GM20431 (cell line): ENCODE data around the gene PCDHGA6.
"Not testable (repeated sequence)": the region's sequence is repeated elsewhere in the genome, so short reads cannot be mapped to it uniquely, and the experiment has no call there.

Source experiments
- in situ Hi-C: fragments of 300-500 bp; cut with MseI, MboI; formaldehyde crosslinking; loops from one replicate; pipeline ENCODE4 v1.15.0; 2020; ENCODE audit warnings: low sequenced_read_pairs; ENCODE audit not compliant: unreplicated experiment

The PCDHGA6 gene

DNA sequence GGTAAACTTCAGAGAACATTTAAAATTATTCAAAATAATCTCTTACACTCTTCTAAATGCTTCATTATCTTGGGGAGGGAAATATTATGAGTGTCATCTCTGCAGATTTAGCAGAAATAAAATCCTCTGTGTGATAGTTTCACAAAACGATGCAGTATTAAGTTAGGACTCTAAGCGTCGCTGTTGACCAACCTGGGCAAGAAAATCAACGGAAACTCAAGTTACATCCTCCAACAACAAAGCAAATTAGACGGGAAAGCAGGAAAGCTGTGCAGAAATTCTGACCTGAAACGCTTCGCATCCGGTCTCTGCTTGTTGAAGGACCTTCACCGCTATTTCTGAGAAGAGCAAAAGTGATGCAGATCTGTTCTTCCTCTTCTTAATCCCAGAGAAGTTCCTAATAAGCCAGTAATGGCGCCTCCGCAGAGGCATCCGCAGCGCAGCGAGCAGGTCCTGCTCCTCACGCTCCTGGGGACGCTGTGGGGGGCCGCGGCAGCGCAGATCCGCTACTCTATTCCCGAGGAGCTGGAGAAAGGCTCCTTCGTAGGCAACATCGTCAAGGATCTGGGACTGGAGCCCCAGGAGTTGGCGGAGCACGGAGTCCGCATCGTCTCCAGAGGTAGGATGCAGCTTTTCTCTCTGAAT is at the start of gene PCDHGA6:
TSS of gene PCDHGA6 (plus strand) at position 219 of the 645 bp plus-strand sequence. CDS start at position 412, 193 bp downstream.
- in situ Hi-C loops = no loop called here

DNA sequence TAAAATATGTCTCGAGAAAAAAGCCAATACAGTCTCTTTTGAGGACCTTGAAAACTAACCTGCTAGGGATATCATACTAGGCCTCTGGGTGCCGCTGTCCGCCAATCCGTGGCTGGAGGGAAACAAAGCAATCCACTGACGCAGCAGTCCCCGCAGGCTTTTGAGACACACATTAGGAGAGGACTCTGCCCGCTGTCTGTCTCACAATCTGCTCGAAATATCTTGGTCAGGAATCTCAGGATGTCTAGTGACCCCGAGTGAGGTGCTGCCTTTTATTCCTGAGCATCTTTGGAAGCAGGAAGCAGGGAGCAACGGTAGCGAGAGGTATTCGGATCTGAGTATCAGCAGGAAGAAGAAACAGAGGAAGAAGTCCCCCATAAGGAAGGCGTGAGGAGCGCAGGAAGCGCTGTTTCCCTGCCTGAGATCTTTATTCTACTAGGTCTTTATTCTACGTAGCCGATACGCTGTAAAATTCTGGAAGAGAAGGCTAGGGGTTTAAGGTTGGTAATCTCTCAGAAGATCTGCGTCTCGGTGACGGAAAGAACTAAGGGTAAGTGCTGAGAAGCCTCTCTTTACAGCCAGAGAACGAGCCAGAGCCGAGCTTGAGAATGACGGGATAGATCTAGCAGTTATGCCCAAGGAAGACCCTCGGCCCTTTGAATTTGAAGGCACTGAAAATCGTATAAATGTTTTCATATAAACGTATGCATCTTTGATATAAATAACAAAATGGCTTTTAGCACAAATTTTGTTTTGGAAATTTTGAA is 47.4 kb upstream of the PCDHGA6 start:
- in situ Hi-C loops = no loop called here

DNA sequence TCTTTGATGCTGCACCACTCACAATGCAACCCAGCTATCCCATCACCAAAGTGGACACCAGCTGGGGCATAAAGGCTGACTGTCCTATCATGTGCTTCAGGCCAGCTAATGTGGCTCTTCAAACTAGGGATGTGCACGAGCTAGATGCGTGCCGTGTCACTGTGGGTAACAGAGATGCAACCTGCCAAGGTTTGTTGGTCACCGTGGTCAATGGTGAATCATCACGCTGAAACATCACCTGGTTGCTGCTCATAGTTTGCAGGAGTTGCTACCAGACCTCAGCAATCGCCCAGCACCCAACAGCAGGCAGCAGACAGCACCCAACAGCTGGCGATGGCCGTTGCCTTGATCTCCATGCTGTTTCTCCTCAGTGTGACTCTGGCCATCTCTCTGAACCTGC is 45.5 kb upstream of the PCDHGA6 start:
- in situ Hi-C loops = no loop called here

DNA sequence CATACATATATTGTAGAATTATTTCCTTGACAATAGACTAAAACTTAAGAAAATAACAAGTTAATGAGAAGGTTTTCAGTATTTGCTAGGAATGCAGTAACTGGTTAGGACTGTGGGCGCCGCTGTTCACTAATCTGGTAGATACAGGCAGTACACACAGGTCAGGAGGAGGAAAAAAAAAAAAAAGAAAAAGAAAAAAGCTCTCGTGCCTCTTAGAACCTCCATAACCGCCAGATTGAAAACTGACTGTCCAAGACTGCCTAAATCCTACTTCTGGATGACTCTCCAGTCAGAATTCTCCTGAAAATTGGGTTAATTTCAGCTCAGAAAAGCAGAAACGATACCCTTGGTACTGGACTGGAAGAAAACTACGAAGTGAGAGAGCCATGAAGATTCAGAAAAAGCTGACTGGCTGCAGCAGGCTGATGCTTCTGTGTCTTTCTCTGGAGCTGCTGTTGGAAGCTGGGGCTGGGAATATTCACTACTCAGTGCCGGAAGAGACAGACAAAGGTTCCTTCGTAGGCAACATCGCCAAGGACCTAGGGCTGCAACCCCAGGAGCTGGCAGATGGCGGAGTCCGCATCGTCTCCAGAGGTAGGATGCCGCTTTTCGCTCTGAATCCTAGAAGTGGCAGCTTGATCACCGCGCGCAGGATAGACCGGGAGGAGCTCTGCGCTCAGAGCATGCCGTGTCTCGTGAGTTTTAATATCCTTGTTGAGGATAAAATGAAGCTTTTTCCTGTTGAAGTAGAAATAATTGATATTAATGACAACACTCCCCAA is 43.2 kb upstream of the PCDHGA6 start, which contains the start of gene PCDHGA1:
TSS of gene PCDHGA1 (plus strand) at position 216 of the 782 bp plus-strand sequence.
- in situ Hi-C loops = no loop called here

DNA sequence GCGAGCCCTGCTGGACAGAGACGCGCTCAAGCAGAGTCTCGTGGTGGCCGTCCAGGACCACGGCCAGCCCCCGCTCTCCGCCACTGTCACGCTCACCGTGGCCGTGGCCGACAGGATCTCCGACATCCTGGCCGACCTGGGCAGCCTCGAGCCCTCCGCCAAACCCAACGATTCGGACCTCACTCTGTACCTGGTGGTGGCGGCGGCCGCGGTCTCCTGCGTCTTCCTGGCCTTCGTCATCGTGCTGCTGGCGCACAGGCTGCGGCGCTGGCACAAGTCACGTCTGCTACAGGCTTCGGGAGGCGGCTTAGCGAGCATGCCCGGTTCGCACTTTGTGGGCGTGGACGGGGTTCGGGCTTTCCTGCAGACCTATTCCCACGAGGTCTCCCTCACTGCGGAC is 41.1 kb upstream of the PCDHGA6 start:
- in situ Hi-C loops = not testable (repeated sequence)

DNA sequence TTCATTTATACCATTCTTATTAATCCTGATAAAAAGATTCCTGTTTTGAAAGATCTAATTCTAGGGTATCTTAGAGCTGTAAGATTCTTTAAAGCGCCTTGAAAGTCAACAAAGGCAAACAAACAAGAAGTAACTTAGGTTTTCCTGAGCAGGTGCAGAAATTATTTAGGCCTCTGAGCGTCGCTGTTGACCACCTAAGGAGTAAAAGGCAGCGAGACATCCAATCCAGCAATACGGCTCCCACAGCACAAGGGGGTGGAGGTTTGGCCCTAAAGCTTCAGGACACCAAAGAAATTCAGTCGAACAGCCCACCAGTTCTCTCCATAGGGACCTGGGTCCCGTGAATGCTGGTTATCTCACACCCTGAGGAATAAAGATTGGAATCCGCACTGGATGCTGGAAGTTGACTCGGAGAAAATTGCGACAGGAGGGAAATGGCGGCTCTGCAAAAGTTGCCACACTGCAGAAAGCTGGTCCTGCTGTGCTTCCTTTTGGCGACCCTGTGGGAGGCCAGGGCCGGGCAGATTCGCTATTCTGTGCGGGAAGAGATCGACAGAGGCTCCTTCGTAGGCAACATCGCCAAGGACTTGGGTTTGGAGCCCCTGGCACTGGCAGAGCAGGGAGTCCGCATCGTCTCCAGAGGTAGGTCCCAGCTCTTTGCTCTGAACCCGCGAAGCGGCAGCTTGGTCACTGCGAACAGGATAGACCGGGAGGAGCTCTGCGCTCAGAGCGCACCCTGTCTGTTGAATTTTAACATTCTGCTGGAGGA is 35.0 kb upstream of the PCDHGA6 start, which contains the start of gene PCDHGA2:
TSS of gene PCDHGA2 (plus strand) at position 223 of the 769 bp plus-strand sequence.
- in situ Hi-C loops = no loop called here

DNA sequence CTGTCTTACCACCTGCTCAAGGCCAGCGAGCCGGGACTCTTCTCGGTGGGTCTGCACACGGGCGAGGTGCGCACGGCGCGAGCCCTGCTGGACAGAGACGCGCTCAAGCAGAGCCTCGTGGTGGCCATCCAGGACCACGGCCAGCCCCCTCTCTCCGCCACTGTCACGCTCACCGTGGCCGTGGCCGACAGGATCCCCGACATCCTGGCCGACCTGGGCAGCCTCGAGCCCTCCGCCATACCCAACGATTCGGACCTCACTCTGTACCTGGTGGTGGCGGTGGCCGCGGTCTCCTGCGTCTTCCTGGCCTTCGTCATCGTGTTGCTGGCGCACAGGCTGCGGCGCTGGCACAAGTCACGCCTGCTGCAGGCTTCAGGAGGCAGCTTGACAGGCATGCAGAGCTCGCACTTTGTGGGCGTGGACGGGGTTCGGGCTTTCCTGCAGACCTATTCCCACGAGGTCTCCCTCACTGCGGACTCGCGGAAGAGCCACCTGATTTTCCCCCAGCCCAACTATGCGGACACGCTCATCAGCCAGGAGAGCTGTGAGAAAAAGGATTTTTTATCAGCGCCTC is 32.8 kb upstream of the PCDHGA6 start:
- in situ Hi-C loops = not testable (repeated sequence)

DNA sequence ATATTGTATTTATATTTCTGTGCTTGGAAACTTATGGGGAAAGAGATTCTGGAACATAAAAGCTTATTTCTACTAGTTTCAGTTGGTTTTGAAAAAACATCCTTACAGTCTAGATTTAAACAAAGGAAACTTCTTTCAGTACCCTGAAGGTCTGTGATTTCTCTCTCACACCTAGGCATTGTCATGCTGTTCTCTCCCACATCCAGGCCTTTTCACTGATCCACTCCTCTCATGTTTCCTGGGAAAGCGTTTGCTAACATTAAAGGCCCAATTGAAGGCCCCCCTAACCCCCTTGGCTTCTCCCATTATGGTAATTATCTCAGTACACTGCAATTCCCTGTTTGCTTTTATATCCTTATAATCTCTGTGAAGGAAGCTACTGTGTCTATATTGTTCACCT is 30.9 kb upstream of the PCDHGA6 start:
- in situ Hi-C loops = no loop called here

DNA sequence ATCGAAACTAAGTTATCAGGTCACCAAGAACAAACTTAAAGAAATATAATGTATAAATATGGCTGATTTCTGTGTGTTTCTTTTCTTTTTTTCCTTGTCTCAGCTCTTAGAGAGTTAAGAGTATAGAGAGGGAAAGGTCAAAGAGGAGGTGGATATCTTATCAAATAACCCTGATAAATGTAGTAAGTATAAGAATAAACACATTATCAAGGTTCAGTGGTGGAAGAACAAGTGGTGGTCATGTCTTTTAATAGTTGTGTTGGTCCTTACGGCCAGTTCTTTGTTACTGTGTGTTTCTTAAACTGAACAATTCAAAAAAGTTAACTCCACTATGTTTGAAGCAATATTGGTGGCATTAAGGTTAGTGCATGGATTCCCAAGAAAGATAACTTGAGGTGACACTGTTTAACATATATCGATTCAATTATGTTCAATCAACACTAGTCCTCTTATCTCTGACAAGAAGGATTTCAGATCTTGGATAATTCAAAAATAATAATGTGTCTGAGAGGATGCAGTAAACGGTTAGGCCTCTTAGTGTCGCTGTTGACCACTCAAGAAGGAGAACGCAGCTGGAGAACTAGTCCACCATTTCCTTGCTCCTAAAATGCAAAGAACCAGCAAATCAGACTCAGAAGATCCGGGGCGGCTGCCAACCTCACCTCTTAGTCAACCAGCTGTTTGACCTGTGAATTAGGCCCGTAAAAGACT is 30.3 kb upstream of the PCDHGA6 start, which contains the start of gene PCDHGA3:
TSS of gene PCDHGA3 (plus strand) at position 588 of the 711 bp plus-strand sequence. CDS start 205 bp downstream, outside the sequence.
- in situ Hi-C loops = no loop called here

DNA sequence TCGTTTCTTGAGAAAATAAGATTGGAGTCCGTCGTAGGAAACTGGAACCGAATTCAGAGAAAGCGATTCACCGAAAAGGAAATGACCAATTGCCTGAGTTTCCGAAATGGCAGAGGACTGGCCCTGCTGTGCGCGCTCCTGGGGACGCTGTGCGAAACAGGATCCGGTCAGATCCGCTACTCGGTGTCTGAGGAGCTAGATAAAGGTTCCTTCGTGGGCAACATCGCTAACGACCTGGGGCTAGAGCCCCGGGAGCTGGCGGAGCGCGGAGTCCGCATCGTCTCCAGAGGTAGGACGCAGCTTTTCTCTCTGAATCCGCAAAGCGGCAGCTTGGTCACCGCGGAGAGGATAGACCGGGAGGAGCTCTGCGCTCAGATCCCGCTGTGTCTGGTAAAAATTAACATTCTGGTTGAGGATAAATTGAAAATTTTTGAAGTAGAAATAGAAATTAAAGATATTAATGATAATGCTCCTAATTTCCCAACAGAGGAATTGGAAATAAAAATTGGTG is 29.7 kb upstream of the PCDHGA6 start:
- in situ Hi-C loops = no loop called here

DNA sequence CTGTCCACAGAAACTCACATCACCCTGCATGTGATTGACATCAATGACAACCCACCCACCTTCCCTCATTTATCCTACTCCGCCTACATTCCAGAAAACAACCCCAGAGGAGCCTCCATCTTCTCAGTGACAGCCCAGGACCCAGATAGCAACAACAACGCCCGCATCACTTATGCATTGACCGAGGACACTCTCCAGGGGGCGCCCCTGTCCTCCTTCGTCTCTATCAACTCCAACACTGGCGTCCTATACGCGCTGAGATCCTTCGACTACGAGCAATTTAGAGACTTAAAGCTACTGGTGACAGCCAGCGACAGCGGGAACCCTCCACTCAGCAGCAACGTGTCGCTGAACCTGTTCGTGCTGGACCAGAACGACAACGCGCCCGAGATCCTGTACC is 28.4 kb upstream of the PCDHGA6 start:
- in situ Hi-C loops = no loop called here

DNA sequence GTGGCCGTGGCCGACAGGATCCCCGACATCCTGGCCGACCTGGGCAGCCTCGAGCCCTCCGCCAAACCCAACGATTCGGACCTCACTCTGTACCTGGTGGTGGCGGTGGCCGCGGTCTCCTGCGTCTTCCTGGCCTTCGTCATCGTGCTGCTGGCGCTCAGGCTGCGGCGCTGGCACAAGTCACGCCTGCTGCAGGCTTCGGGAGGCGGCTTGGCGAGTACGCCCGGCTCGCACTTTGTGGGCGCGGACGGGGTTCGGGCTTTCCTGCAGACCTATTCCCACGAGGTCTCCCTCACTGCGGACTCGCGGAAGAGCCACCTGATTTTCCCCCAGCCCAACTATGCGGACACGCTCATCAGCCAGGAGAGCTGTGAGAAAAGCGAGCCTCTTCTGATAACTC is 27.7 kb upstream of the PCDHGA6 start:
- in situ Hi-C loops = not testable (repeated sequence)

DNA sequence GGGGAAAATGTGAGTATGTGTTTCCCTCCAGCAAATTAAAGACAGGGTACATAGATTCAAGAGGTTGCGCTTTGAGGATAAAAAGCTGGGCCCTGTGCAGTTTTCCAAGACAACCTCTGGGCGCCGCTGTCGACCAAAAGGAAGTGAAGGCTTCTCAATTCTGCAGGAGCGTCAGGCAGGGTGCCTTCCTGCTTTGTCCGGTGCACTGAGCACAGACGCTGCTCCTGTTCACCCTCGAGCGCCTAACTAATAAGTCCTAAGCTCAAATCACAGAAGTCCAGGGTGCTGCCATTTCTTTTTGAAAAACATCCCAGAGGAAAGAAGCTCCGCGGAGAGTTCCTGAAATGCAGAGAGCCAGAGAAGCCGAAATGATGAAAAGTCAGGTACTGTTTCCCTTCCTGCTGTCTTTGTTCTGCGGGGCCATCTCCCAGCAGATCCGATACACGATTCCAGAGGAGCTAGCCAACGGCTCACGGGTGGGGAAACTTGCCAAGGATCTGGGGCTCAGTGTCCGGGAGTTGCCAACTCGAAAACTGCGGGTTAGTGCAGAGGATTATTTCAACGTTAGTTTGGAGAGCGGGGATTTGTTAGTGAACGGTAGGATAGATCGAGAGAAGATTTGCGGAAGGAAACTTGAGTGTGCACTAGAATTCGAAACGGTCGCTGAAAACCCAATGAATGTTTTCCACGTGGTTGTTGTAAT is 23.6 kb upstream of the PCDHGA6 start, which contains the start of gene PCDHGB1:
TSS of gene PCDHGB1 (plus strand) at position 183 of the 703 bp plus-strand sequence. CDS start at position 345, 162 bp downstream.
- in situ Hi-C loops = no loop called here

DNA sequence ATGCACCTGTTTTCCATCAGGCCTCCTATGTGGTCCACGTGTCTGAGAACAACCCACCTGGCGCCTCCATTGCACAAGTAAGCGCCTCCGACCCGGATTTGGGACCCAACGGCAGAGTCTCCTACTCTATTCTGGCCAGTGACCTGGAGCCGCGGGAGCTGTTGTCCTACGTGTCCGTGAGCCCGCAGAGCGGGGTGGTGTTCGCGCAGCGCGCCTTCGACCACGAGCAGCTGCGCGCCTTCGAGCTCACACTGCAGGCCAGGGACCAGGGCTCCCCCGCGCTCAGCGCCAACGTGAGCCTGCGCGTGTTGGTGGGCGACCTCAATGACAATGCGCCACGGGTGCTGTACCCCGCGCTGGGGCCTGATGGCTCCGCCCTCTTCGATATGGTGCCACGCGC is 22.1 kb upstream of the PCDHGA6 start:
- in situ Hi-C loops = no loop called here

DNA sequence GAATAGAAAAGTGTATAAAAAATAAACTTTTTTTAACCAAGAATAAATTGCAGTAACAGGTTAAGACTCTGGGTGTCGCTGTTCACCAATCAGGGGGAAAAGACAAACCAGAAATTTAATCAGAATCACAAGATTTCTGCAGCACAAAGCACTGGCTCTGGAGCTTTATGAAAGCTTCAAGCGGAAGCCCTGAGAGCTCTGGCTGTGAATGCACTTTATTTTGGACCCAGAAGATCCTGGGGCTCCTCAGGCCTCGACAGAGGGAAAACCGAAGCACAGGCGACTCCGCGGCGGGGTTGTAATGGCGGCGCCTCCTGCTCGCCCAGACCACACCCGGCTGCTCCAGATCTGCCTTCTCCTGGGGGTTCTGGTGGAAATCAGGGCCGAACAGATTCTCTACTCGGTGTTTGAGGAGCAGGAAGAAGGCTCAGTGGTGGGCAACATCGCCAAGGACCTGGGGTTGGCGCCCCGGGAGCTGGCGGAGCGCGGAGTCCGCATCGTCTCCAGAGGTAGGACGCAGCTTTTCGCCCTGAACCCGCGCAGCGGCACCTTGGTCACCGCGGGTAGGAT is 18.7 kb upstream of the PCDHGA6 start, which contains the start of gene PCDHGA4:
TSS of gene PCDHGA4 (plus strand) at position 122 of the 570 bp plus-strand sequence. CDS start at position 209, 87 bp downstream.
- in situ Hi-C loops = no loop called here

DNA sequence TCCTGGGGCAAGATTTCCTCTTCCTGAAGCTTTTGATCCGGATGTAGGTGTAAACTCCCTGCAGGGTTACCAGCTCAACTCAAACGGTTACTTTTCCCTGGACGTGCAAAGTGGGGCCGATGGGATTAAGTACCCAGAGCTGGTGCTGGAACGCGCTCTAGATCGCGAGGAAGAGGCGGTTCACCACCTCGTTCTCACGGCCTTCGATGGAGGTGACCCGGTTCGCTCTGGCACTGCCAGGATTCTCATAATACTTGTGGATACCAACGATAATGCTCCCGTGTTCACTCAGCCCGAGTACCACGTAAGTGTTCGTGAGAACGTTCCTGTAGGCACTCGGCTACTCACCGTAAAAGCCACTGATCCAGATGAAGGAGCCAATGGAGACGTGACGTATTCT is 18.1 kb upstream of the PCDHGA6 start:
- in situ Hi-C loops = no loop called here

DNA sequence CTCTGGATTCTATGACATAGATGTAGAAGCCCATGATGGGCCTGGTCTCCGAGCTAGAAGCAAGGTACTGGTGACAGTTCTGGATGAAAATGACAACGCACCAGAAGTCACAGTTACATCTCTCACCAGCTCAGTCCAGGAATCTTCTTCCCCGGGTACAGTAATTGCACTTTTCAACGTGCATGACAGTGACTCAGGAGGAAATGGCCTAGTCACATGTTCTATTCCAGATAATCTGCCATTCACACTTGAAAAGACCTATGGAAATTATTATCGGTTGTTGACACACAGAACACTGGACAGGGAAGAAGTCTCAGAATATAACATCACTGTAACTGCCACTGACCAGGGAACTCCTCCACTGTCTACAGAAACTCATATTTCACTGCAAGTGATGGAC is 17.6 kb upstream of the PCDHGA6 start:
- in situ Hi-C loops = no loop called here
